C4-2B (cell line): Measurements from ENCODE around the gene NODAL.

Experiments used
- CTCF ChIP-seq: fragments of 450-650 bp; conservative IDR thresholded peaks from 2 replicates; pipeline ENCODE4 v1.5.1; 2017; ENCODE audit warnings: mild to moderate bottlenecking
- ZFX ChIP-seq: fragments of 450-650 bp; IDR thresholded peaks from 2 replicates; pipeline ENCODE4 v1.6.1; 2017

- TF ChIP-seq CTCF (no peak), ZFX (no peak)
Observed at GRCh38 chr10:70475661-70476060, 34.2 kb upstream of the NODAL start.
